ENCODE data around the gene AP5S1.

Gene AP5S1

DNA sequence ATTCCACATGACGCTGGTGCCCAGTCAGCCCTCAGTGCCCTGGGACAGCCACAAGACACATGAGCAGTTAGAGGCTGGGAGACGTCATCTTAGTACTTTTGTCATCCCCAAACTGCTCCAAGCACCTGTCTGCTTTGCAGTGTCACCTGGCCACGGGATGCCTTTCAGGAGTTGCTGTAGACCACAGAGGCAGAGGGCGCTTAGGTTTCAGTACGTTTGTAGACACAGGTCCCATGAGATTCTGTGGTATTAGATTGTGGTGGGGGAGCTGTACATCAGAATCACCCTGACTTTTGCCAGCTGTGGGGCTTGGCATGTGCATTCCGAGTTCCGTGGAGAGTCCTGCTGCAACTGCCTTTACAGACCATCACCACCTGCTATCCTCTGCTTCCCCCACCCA is 43.0 kb downstream of the AP5S1 start:
- TF ChIP-seq, protein P1, sequence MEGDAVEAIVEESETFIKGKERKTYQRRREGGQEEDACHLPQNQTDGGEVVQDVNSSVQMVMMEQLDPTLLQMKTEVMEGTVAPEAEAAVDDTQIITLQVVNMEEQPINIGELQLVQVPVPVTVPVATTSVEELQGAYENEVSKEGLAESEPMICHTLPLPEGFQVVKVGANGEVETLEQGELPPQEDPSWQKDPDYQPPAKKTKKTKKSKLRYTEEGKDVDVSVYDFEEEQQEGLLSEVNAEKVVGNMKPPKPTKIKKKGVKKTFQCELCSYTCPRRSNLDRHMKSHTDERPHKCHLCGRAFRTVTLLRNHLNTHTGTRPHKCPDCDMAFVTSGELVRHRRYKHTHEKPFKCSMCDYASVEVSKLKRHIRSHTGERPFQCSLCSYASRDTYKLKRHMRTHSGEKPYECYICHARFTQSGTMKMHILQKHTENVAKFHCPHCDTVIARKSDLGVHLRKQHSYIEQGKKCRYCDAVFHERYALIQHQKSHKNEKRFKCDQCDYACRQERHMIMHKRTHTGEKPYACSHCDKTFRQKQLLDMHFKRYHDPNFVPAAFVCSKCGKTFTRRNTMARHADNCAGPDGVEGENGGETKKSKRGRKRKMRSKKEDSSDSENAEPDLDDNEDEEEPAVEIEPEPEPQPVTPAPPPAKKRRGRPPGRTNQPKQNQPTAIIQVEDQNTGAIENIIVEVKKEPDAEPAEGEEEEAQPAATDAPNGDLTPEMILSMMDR (IDR thresholded peaks at IDR 0.05; ENCODE audit: borderline replicate concordance, insufficient read depth, low read depth, low read length), result no peak
- no peak overlapping the region for H3K4me3 ChIP-seq (ENCODE audit: low read depth, low read length)

DNA sequence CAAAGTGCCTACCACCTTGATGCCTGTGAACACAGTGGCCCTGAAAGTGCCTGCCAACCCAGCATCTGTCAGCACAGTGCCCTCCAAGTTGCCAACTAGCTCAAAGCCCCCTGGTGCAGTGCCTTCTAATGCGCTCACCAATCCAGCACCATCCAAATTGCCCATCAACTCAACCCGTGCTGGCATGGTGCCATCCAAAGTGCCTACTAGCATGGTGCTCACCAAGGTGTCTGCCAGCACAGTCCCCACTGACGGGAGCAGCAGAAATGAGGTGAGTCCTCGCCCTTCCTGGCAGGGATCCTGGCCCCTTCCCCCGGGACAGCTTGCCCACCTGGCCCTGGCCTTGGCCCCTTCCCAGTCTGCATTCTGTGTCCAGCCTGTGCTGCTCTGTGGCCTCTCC is 44.2 kb downstream of the AP5S1 start:
- H3K4me3 ChIP-seq (ENCODE audit: low read depth, low read length), result no peak overlapping the region
- TF ChIP-seq, protein P1 (IDR thresholded peaks at IDR 0.05; ENCODE audit: borderline replicate concordance, insufficient read depth, low read depth, low read length), result no peak

DNA sequence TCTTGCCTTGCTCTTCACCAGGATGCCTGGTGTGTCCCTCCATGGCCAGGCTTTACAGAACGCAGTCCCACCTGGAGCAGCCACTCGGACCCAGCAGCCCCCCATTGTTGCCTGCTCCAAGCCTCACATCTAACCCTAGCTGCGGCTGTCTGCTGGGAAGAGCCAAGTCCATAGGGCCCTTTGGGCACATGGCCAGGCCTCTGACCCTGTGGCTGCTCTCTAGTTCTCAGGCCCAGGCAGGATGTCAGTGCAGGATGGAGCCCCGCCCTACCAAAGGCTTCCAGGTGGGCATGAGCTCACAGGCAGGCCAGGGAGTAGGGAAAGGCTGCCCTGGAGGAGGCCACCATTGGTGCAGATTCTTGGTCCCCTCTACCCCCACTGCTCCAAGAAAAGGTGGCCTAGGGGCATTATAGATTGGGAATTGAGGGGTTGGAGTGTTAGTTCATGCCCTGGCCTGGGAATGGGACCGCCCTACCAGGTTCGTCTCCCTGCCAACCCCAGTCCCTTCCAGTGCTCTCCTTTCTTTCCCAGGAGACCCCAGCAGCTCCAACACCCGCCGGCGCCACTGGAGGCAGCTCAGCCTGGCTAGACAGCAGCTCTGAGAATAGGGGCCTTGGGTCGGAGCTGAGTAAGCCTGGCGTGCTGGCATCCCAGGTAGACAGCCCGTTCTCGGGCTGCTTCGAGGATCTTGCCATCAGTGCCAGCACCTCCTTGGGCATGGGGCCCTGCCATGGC is 45.0 kb downstream of the AP5S1 start:
- TF ChIP-seq, protein P1 (IDR thresholded peaks at IDR 0.05; ENCODE audit: borderline replicate concordance, insufficient read depth, low read depth, low read length), result no peak
- no peak overlapping the region for H3K4me3 ChIP-seq (ENCODE audit: low read depth, low read length)

DNA sequence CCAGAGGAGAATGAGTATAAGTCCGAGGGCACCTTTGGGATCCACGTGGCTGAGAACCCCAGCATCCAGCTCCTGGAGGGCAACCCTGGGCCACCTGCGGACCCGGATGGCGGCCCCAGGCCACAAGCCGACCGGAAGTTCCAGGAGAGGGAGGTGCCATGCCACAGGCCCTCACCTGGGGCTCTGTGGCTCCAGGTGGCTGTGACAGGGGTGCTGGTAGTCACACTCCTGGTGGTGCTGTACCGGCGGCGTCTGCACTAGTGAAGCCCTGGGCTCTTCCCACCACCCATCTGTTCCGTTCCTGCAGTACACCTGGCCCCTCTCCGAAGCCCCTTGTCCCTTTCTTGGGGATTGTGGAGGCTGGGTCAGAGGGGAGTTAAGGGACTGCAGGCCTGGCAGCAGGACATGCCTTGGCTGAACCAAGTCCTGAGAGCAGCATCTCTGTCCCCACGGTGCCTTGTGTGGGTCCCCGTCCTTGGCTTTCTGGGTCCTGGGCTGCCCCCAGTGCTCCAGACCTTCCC is 45.6 kb downstream of the AP5S1 start:
- TF ChIP-seq, protein P1 (IDR thresholded peaks at IDR 0.05; ENCODE audit: borderline replicate concordance, insufficient read depth, low read depth, low read length), result no peak
- no peak overlapping the region for H3K4me3 ChIP-seq (ENCODE audit: low read depth, low read length)

- TF ChIP-seq, protein P1 (IDR thresholded peaks at IDR 0.05; ENCODE audit: borderline replicate concordance, insufficient read depth, low read depth, low read length), result no peak
- H3K4me3 ChIP-seq (ENCODE audit: low read depth, low read length), result no peak overlapping the region
Observed at GRCh38 chr20:3866464-3866863, 46.1 kb downstream of the AP5S1 start.

GRCh38 chr20:3867802-3868201 is 47.5 kb downstream of the AP5S1 start:
- TF ChIP-seq, protein P1 (IDR thresholded peaks at IDR 0.05; ENCODE audit: borderline replicate concordance, insufficient read depth, low read depth, low read length), result no peak
- no peak overlapping the region for H3K4me3 ChIP-seq (ENCODE audit: low read depth, low read length)

All from GM12875 (cell line).